ENCODE results near the gene ADD3.

DNA sequence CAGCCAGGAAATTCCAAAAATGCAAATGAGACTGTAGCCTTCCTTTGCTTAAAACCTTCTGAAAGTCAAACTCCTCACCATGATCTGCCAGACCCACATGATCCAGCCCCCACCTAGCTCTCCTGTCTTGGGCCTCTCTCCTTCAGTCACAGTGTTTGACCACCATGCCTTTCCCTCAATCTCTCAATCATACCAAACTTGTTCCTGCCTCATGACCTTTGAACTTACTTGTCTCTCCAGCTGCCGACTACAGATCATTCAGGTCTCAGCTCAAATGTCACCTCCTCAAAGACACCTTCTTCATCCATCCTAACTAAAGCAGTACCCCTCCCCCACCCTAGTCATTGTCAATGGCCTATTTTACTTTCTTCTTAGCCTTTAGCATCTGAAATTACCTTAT, 9.3 kb upstream of the ADD3 start:
- TF ChIP-seq CTCF (IDR thresholded peaks at IDR 0.05) (no peak), POLR2A (IDR thresholded peaks at IDR 0.05) (no peak)

All from body of pancreas (tissue), 4 donors.